HUES6 (cell line): ENCODE data around the gene RECQL5.
A peak's percentile ranks its signal among the peaks of the same experiment; 100 is the strongest.

Source experiments
- H3K27ac ChIP-seq: 2 replicates; pipeline ENCODE4 v1.7.0; 2013; ENCODE audit warnings: low read depth, mild to moderate bottlenecking, low read length, inconsistent platforms
- H3K27me3 ChIP-seq: 2 replicates; pipeline ENCODE4 v1.6.1; 2013; ENCODE audit warnings: low read length; ENCODE audit not compliant: control insufficient read depth, insufficient read depth
- H3K36me3 ChIP-seq: 2 replicates; pipeline ENCODE4 v1.6.1; 2013; ENCODE audit warnings: low read length; ENCODE audit not compliant: control insufficient read depth, insufficient read depth
- H3K4me1 ChIP-seq: 2 replicates; pipeline ENCODE4 v1.6.1; 2013; ENCODE audit warnings: low read length; ENCODE audit not compliant: control insufficient read depth, insufficient read depth
- H3K4me3 ChIP-seq: 2 replicates; pipeline ENCODE4 v1.5.1; 2013; ENCODE audit warnings: low read depth, low read length
- H3K9ac ChIP-seq: one replicate; pipeline ENCODE4 v1.6.1; 2013; ENCODE audit warnings: mild to moderate bottlenecking, low read length
- H3K9me3 ChIP-seq: 2 replicates; pipeline ENCODE4 v1.6.1; 2013; ENCODE audit warnings: low read depth, low read length; ENCODE audit not compliant: control insufficient read depth, insufficient read depth

The RECQL5 gene

DNA sequence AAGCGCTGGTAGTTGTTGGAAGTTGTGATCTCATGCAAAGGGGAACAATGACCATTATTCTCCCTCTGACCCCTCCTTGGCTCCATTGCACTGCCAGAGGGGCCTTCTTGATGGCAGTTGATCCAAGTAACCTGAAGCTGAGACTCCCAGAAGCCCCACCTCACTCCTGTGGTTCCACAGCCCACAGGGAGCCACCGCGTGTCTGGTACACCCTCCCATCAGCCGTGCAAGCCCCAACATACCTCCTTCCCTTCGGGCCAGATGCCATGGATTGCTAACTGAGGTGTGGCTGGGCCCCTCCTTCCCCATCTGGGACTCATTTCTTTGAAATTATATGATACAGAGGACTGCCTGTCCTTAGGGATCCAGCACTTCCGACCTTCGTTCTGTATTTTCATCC, 18.0 kb upstream of the RECQL5 start:
- Histone ChIP-seq H3K4me3 (no peak overlapping the region), H3K27ac (no peak overlapping the region), H3K4me1 (no peaks in the 10 kb centered on the region), H3K27me3 (no peaks in the 10 kb centered on the region), H3K9ac (no peak overlapping the region), H3K36me3 (peaks cover 24% of the 10 kb centered on the region), H3K9me3 (no peaks in the 10 kb centered on the region)

- no peak overlapping the region for H3K9ac ChIP-seq
- H3K27me3 ChIP-seq = no peaks in the 10 kb centered on the region
- H3K4me1 ChIP-seq = no peaks in the 10 kb centered on the region
- H3K36me3 ChIP-seq = peaks cover 31% of the 10 kb centered on the region
- no peak overlapping the region for H3K4me3 ChIP-seq
- no peak overlapping the region for H3K27ac ChIP-seq
- H3K9me3 ChIP-seq = no peaks in the 10 kb centered on the region
Observed at GRCh38 chr17:75684249-75684648, 17.3 kb upstream of the RECQL5 start.

- Histone ChIP-seq H3K9ac (no peak overlapping the region), H3K9me3 (no peaks in the 10 kb centered on the region), H3K4me3 (no peak overlapping the region), H3K27me3 (no peaks in the 10 kb centered on the region), H3K36me3 (peaks cover 33% of the 10 kb centered on the region), H3K27ac (no peak overlapping the region), H3K4me1 (no peaks in the 10 kb centered on the region)
Observed at GRCh38 chr17:75683583-75683982, 16.6 kb upstream of the RECQL5 start.

- H3K4me3 ChIP-seq = no peak overlapping the region
- no peaks in the 10 kb centered on the region for H3K27me3 ChIP-seq
- H3K9ac ChIP-seq = no peak overlapping the region
- no peaks in the 10 kb centered on the region for H3K4me1 ChIP-seq
- H3K27ac ChIP-seq = no peak overlapping the region
- H3K36me3 ChIP-seq = peaks cover 38% of the 10 kb centered on the region
- no peaks in the 10 kb centered on the region for H3K9me3 ChIP-seq
Observed at GRCh38 chr17:75681289-75681688, 14.3 kb upstream of the RECQL5 start.

GRCh38 chr17:75680431-75680830, 13.5 kb upstream of the RECQL5 start:
- no peaks in the 10 kb centered on the region for H3K9me3 ChIP-seq
- no peaks in the 10 kb centered on the region for H3K4me1 ChIP-seq
- peaks cover 38% of the 10 kb centered on the region for H3K36me3 ChIP-seq
- no peak overlapping the region for H3K9ac ChIP-seq
- H3K27ac ChIP-seq = no peak overlapping the region
- no peak overlapping the region for H3K4me3 ChIP-seq
- H3K27me3 ChIP-seq = no peaks in the 10 kb centered on the region

- Histone ChIP-seq H3K4me1 (no peaks in the 10 kb centered on the region), H3K4me3 (no peak overlapping the region), H3K9me3 (no peaks in the 10 kb centered on the region), H3K27ac (no peak overlapping the region), H3K36me3 (peaks cover 38% of the 10 kb centered on the region), H3K27me3 (no peaks in the 10 kb centered on the region), H3K9ac (no peak overlapping the region)
Observed at GRCh38 chr17:75679706-75680211, 12.8 kb upstream of the RECQL5 start.

- Histone ChIP-seq H3K9me3 (no peaks in the 10 kb centered on the region), H3K27ac (no peak overlapping the region), H3K9ac (no peak overlapping the region), H3K36me3 (peaks cover 59% of the 10 kb centered on the region), H3K4me3 (no peak overlapping the region), H3K4me1 (no peaks in the 10 kb centered on the region), H3K27me3 (no peaks in the 10 kb centered on the region)
Observed at GRCh38 chr17:75676461-75676860, 9.5 kb upstream of the RECQL5 start.

DNA sequence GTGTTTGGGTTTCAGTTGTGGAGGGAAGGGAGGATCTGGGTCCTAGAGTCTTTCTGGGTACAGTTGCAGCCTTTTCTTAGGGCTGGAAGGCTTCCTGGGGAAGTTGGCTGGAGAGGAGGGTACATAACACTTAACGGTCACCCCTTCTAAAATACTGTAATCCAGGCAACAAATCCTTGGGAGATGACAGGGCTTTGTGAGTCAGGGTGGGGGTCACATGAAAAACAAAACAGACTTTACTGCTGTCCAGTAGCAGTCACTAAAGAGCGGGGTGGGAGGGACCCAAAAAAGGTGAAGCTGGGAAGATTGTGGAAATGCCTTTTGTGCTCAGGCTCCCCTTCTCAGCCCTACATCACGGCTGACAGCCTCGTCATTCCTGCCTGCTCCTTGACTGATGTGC, 6.5 kb upstream of the RECQL5 start:
- Histone ChIP-seq H3K36me3 (peaks cover 62% of the 10 kb centered on the region), H3K27me3 (no peaks in the 10 kb centered on the region), H3K9me3 (no peaks in the 10 kb centered on the region), H3K4me3 (no peak overlapping the region), H3K9ac (no peak overlapping the region), H3K4me1 (no peaks in the 10 kb centered on the region), H3K27ac (no peak overlapping the region)

- Histone ChIP-seq H3K9ac (no peak overlapping the region), H3K4me3 (no peak overlapping the region), H3K27ac (no peak overlapping the region), H3K4me1 (peaks cover 4% of the 10 kb centered on the region), H3K36me3 (peaks cover 59% of the 10 kb centered on the region), H3K27me3 (no peaks in the 10 kb centered on the region), H3K9me3 (no peaks in the 10 kb centered on the region)
Observed at GRCh38 chr17:75672011-75672410, 5.1 kb upstream of the RECQL5 start.

DNA sequence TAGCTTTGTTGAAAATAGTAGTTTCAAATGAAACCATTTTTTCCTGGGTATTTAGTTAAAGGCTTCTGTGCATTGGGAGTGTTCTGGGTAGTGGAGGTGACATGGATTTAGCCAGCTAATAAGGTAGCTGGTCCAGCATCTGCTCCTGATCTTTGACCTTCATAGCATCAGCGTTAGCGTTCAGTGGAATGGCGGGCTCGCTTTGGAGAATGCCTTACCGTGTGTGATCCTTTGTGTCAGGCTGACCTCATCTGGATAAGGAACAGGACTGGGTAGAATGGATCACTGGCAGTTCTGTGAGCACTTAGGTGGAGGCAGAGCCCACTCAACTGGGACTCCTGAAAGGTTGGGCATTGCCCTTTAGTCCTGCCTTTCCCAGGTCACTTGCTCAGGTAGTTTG, 3.9 kb upstream of the RECQL5 start:
- Histone ChIP-seq H3K9me3 (no peaks in the 10 kb centered on the region), H3K4me3 (no peak overlapping the region), H3K4me1 (peaks cover 8% of the 10 kb centered on the region), H3K9ac (no peak overlapping the region), H3K36me3 (peaks cover 52% of the 10 kb centered on the region), H3K27ac (no peak overlapping the region), H3K27me3 (no peaks in the 10 kb centered on the region)

GRCh38 chr17:75668489-75668888, 1.5 kb upstream of the RECQL5 start:
- Histone ChIP-seq H3K9me3 (no peaks in the 10 kb centered on the region), H3K9ac (no peak overlapping the region), H3K27ac (no peak overlapping the region), H3K36me3 (peaks cover 53% of the 10 kb centered on the region), H3K27me3 (no peaks in the 10 kb centered on the region), H3K4me3 (peak overlapping the region; percentile 96), H3K4me1 (peaks cover 8% of the 10 kb centered on the region)

DNA sequence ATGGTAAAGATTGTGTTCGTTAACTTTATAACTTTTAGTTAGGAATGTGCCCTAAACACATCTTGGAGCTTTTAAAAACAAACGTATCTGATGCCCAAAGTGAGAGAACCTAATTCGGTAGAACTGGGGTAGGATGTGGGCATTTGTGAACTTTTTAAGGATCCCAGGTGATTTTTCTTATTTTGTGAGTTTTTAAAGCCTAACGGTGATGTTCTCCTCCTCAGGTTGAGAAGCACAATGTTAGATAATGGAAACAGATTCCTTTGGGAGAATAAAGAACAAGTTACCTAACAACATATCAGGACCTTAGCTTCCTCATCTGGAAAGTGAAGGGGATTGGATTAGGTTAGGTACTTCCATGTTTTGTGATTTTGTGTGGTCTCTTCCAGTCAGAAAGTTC, 871 bp upstream of the RECQL5 start:
- Histone ChIP-seq H3K9me3 (no peaks in the 10 kb centered on the region), H3K27me3 (no peaks in the 10 kb centered on the region), H3K4me3 (peak overlapping the region; percentile 96), H3K36me3 (peaks cover 49% of the 10 kb centered on the region), H3K9ac (peak overlapping the region; percentile 95), H3K4me1 (peaks cover 8% of the 10 kb centered on the region), H3K27ac (peak overlapping the region; percentile 60; the same call in 1 of the 2 replicates)
